ENCODE measurements around the gene S1PR2.

The S1PR2 gene

GRCh38 chr19:10230861-10231611 lies at the start of gene S1PR2:
Gene S1PR2 (minus strand): TSS chr19:10231331. CDS start chr19:10224905, 6,426 bp downstream.
- peak; percentile 68 for DNase-seq

- DNase-seq, result no peak
Measured at GRCh38 chr19:10279737-10280442, 48.8 kb upstream of the S1PR2 start.

- DNase-seq, result no peak
Measured at GRCh38 chr19:10278935-10279334, 47.8 kb upstream of the S1PR2 start.

- no peak for DNase-seq
Measured at GRCh38 chr19:10277795-10278589, 46.9 kb upstream of the S1PR2 start.

GRCh38 chr19:10274589-10274988 lies 43.5 kb upstream of the S1PR2 start:
- no peak for DNase-seq

GRCh38 chr19:10271543-10272086 lies 40.5 kb upstream of the S1PR2 start:
- DNase-seq, result peak; percentile 24

GRCh38 chr19:10270616-10271394 lies 39.7 kb upstream of the S1PR2 start, which contains the start of gene ICAM1:
Gene ICAM1 (plus strand): TSS chr19:10271120. CDS start chr19:10271160, 40 bp downstream.
- DNase-seq, result peak; percentile 75

- peak; percentile 73 for DNase-seq
Measured at GRCh38 chr19:10270180-10270615, 39.1 kb upstream of the S1PR2 start.

GRCh38 chr19:10269333-10270179 lies 38.4 kb upstream of the S1PR2 start:
- DNase-seq, result peak; percentile 80

GRCh38 chr19:10268071-10268470 lies 36.9 kb upstream of the S1PR2 start:
- DNase-seq, result no peak

GRCh38 chr19:10266706-10267105 lies 35.6 kb upstream of the S1PR2 start:
- no peak for DNase-seq

GRCh38 chr19:10262771-10263170 lies 31.6 kb upstream of the S1PR2 start:
- no peak for DNase-seq

- DNase-seq, result peak; percentile 58
Measured at GRCh38 chr19:10260141-10260584, 29.0 kb upstream of the S1PR2 start.

- DNase-seq, result peak; percentile 95
Measured at GRCh38 chr19:10259162-10259905, 28.2 kb upstream of the S1PR2 start.

- no peak for DNase-seq
Measured at GRCh38 chr19:10258080-10258710, 27.1 kb upstream of the S1PR2 start.

- no peak for DNase-seq
Measured at GRCh38 chr19:10256970-10257615, 26.0 kb upstream of the S1PR2 start.

GRCh38 chr19:10256551-10256950 lies 25.4 kb upstream of the S1PR2 start:
- DNase-seq, result no peak

GRCh38 chr19:10255358-10255757 lies 24.2 kb upstream of the S1PR2 start:
- no peak for DNase-seq

- no peak for DNase-seq
Measured at GRCh38 chr19:10254244-10254643, 23.1 kb upstream of the S1PR2 start.
